GM21360 (cell line): ENCODE data around the gene FAM156B.
"Not testable (repeated sequence)": the region's sequence is repeated elsewhere in the genome, so short reads cannot be mapped to it uniquely, and the experiment has no call there.

Experiments
- ATAC-seq: cut with Tn5 transposase; IDR thresholded peaks from one replicate; pipeline ENCODE4 v1.9.1; 2021; ENCODE audit warnings: mild to moderate bottlenecking, moderate library complexity; ENCODE audit not compliant: unreplicated experiment

The FAM156B gene

GRCh38 chrX:52914704-52915103, 17.6 kb downstream of the FAM156B start:
- not testable (repeated sequence) for ATAC-seq

GRCh38 chrX:52923781-52924241, 26.7 kb downstream of the FAM156B start:
- ATAC-seq: peak; percentile 50

GRCh38 chrX:52930214-52930613, 33.1 kb downstream of the FAM156B start:
- not testable (repeated sequence) for ATAC-seq

GRCh38 chrX:52933213-52933612, 36.1 kb downstream of the FAM156B start:
- no peak for ATAC-seq

- ATAC-seq: peak; percentile 19
Measured at GRCh38 chrX:52933976-52934703, 37.0 kb downstream of the FAM156B start.

- peak; percentile 96 for ATAC-seq
Measured at GRCh38 chrX:52934704-52935469, 37.8 kb downstream of the FAM156B start.

GRCh38 chrX:52935470-52935784, 38.3 kb downstream of the FAM156B start:
- not testable (repeated sequence) for ATAC-seq

GRCh38 chrX:52940704-52941103, 43.6 kb downstream of the FAM156B start:
- ATAC-seq: not testable (repeated sequence)

GRCh38 chrX:52941728-52942127, 44.6 kb downstream of the FAM156B start:
- not testable (repeated sequence) for ATAC-seq

- not testable (repeated sequence) for ATAC-seq
Measured at GRCh38 chrX:52945838-52946494, 48.8 kb downstream of the FAM156B start.

GRCh38 chrX:52947501-52947900, 50.4 kb downstream of the FAM156B start:
- not testable (repeated sequence) for ATAC-seq

- not testable (repeated sequence) for ATAC-seq
Measured at GRCh38 chrX:52948265-52948664, 51.1 kb downstream of the FAM156B start.

- not testable (repeated sequence) for ATAC-seq
Measured at GRCh38 chrX:52949325-52949724, 52.2 kb downstream of the FAM156B start.

GRCh38 chrX:52949884-52950283, 52.8 kb downstream of the FAM156B start:
- not testable (repeated sequence) for ATAC-seq
